GM12801 (cell line): ENCODE results near the gene CDC42EP2.

ENCODE experiments used
- CTCF ChIP-seq: IDR thresholded peaks from one replicate; pipeline ENCODE4 v1.5.1; 2011; ENCODE audit warnings: control low read depth; ENCODE audit not compliant: insufficient read length; ENCODE audit errors: extremely low read depth

Gene CDC42EP2

DNA sequence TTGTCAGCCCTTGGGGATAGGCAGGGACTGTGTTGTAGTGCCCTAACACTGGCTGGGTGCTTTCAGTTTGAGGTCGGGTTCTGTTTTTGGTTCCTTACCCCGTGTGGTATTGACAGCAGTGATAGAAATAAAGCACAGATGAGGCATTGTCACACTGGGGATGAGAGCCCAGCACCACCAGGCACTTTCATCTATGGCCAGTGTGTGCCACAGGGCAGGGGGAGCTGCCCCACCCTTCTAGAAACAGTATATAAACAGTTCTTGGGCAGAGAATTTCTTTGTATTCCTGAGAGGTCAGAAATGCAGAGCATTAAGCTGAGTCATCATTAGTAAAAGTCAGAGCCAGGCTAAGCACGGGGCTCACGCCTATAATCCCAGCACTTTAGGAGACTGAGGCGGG lies 23.1 kb upstream of the CDC42EP2 start:
- no peak for TF ChIP-seq CTCF

DNA sequence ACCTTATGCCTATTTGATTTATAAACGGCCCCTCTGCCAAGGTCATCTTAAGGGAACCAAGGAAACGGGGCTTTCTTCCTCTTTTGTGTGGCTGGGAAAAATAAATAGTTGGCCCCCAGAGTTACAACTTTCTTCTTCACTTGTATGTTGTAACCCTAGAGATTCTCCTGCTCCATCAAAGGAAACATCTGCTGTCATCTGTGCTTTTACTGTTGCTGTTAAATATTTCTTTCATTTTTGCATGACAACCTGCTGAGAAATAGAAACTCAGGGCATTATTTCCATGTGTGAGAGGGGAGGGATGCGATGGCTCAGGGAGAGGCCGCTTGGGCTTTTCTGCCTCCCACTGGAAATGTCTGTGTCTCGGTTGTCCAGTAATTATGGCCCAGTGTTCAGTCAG lies 21.8 kb upstream of the CDC42EP2 start:
- no peak for TF ChIP-seq CTCF

DNA sequence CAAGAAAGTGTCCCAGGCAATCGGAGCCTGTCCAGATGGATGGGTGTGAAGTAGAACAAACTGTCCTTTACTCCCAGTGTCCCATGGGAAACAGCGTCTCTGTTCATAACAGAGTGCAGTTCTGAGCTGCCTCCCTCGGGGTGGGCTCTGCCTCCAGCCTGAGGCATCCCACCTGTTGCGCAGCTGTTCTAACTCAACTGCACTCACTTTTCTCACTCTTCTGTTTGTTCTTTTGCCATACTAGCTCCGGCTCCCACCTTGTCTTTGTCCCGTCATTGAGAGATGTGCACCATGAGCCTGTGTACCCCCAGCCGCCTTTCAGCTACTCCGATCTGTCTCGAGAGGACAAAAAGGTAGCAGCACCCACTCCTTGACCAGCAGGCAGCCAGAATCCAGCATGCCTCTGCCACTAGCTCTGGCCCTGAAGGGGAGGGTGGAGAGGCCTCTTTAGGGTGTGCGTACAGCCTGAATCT lies 20.7 kb upstream of the CDC42EP2 start:
- TF ChIP-seq CTCF = no peak

DNA sequence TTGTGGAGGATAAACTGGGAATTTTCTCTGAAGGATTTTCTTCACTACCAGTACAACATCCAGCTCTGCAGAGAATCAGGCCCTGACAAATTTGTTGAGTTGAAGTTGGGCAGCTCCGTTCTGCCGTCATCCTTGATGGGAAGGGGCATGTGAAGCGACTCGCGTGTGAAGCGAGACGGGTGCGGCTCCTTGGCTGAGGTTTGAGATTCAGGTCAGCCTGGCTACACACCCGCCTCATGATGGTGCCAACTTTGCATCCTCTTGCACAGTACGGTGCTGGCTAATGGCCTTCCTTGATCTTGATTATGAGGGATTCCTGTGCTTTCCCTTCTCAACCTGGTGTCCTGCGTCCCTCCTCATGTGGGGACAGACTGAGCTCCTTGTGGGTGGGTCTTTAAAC lies 19.7 kb upstream of the CDC42EP2 start:
- no peak for TF ChIP-seq CTCF

DNA sequence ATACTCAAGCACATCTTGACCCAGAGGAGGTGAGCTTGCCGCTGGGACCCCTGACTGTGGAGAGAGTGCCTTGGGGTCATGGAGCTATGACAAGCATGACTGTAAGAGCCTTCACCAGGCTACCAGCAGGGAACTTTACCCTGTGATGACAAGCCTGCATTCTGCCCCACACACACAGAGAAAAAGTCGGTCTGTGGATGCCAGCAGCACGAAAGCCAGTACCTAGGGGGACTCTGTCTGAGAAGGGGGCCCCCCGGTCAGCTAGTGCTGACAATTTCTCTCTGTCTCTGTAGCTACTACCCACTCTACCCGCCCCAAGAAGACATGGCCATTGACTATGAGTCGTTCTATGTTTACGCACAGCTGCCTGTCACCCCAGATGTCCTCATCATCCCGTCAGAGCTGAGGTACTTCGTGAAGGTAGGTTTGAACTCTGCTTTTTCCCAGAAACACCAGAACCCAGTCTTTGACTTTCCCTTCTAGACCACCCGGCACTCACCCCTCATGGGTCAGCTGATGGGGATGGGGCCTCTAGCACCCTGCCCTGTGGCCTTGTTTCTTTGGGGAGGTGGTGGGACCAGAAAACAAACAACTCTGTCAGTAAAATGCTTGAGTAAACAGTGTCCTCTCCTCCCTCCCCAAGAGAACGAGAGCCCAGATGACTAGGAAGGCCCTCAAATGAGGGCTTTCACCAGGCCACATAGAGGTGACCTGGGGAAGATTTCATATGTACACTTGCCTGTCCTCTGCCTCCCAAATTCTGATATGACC lies 18.9 kb upstream of the CDC42EP2 start:
- no peak for TF ChIP-seq CTCF

DNA sequence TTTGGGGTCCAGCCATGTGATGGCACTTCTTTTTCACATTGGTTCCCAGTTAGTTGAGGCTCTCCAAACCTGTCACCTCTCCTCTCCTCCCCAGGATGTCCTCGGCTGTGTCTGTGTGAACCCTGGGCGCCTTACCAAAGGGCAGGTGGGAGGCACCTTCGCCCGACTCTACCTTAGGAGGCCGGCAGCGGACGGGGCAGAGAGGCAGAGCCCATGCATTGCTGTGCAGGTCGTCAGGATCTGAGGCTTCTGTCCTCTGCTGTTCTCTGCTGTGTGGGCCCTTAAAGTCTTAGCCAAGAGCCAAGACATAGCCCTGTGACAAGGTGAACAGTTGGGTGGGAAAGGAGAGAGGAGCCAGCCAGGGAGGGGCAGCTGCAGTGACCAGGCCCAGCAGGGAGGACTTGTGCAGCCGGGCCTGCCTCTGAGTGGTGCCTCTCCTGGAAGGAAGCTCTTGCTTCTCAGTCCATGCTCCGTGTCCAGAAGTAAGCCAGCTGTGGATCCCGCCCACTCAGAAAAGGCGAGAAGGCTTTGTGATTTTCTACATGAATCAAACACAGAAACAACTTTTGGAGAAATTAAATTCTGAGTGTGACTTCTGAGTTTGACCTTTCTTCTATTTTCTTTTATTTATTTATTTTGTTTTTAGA lies 17.5 kb upstream of the CDC42EP2 start:
- TF ChIP-seq CTCF = no peak

- no peak for TF ChIP-seq CTCF
Measured at GRCh38 chr11:65298131-65298535, 16.5 kb upstream of the CDC42EP2 start.
